GM20431 (cell line): Measurements from ENCODE around the gene FBXO3.
"Not testable (repeated sequence)": the region's sequence is repeated elsewhere in the genome, so short reads cannot be mapped to it uniquely, and the experiment has no call there.

Source experiments
- in situ Hi-C: fragments of 300-500 bp; cut with MseI, MboI; formaldehyde crosslinking; loops from one replicate; pipeline ENCODE4 v1.15.0; 2020; ENCODE audit warnings: low sequenced_read_pairs; ENCODE audit not compliant: unreplicated experiment

Gene FBXO3

DNA sequence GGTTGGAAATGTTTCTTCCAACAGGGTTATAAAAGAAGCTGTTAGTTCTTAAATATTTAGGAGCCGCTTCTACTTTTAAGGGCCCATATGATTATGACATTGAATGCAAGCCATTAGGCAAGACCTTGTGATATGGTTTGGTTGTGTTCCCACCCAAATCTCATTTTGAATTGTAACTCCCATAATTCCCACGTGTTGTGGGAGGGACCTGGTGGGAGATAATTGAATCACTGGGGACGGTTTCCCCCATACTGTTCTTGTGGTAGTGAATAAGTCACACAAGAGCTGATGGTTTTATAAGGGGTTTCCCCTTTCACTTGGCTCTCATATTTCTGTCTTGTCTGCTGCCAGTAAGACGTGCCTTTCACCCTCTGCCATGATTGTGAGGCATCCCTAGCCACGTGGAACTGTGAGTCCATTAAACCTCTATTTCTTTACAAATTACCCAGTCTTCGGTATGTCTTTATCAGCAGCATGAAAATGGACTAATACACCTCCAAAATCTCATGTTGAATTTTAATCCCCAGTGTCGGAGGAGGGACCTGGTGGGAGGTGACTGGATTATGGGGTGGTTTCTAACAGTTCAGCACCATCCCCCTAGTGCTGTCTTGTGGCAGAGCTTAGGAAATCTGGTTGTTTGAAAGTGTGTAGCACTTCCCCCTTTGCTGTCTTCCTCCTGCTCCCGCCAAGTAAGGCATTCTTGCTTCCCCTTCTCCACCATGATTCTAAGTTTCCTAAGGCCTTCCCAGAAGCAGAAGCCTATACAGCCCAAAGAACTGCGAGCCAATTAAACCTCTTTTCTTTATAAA is 42.4 kb downstream of the FBXO3 start:
- in situ Hi-C loops, result no loop called here

DNA sequence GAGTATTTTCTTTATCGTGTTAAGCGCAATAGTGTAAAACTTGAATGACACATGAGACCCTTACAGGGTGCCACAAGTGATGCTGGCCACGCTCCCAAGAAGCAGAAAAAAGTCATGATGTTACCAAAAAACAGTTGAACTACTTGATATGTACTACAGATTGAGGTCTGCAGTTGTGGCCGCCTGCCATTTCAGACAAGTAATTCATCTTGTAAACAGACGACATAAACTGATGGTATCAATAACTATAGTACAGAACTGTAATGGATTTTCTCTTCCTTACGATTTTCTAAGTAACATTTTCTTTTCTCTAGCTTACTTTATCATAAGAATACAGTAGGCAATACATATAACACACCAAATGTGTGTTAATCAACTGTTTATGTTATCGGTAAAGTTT is 43.6 kb downstream of the FBXO3 start:
- in situ Hi-C loops, result no loop called here

DNA sequence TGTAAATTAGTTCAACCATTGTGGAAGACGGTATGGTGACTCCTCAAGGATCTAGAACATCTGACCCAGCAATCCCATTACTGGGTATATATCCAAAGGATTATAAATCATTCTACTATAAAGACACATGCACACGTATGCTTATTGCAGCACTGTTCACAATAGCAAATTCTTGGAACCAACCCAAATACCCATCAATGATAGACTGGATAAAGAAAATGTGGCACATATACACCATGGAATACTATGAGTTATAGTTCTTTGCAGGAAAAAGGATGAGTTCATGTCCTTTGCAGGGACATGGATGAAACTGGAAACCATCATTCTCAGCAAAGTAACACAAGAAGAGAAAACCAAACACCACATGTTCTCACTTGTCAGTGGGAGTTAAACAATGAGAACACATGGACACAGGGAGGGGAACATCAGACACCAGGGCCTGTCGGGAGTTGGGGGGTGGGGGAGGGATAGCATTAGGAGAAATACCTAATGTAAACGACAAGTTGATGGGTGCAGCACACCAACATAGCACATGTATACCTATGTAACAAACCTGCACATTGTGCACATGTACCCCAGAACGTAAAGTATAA is 45.2 kb downstream of the FBXO3 start:
- in situ Hi-C loops, result not testable (repeated sequence)

DNA sequence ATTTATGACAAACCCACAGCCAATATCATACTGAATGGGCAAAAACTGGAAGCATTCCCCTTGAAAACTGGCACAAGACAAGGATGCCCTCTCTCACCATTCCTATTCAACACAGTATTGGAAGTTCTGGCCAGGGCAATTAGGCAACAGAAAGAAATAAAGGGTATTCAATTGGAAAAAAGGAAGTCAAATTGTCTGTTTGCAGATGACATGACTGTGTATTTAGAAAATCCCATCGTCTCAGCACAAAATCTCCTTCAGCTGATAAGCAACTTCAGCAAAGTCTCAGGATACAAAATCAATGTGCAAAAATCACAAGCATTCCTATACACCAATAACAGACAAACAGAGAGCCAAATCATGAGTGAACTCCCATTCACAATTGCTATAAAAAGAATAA is 46.8 kb downstream of the FBXO3 start:
- in situ Hi-C loops, result not testable (repeated sequence)

DNA sequence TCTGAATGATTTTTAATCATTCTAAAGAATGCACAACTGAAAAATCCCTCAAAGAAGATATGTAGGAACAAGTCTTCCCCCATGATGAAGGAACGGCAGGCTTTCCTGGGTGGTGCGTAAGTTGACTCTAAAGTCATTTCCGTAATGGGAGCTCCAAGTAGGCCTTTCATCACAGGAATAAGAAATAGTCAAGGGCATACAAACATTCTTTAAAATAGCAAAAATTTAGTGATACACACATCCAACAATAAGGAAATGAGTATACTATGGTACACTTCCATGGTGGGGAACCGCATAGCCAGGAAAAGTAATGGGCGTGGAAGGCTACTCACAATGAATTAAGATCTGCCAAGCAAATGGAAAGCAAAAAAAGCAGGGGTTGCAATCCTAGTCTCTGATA is 48.8 kb downstream of the FBXO3 start:
- in situ Hi-C loops, result no loop called here

DNA sequence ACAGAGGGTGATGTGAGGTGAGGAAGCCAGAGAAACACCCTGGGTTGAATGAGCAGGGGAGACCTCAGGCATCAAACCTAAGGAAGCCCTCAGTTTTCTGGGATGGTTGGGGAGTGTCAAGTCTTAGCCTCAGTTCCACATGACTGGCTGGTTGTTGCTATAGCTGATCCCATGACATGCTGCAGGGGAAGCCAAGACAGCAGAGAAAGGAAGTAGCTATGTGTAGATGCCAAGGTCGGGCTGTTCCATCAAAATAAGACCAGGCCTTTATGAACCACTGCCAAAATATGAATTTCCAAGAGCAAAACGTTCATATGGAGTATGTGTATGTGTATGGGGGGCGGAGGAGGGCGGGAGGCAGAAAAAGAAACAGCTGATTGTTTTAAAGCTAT is 49.7 kb downstream of the FBXO3 start:
- in situ Hi-C loops, result no loop called here

DNA sequence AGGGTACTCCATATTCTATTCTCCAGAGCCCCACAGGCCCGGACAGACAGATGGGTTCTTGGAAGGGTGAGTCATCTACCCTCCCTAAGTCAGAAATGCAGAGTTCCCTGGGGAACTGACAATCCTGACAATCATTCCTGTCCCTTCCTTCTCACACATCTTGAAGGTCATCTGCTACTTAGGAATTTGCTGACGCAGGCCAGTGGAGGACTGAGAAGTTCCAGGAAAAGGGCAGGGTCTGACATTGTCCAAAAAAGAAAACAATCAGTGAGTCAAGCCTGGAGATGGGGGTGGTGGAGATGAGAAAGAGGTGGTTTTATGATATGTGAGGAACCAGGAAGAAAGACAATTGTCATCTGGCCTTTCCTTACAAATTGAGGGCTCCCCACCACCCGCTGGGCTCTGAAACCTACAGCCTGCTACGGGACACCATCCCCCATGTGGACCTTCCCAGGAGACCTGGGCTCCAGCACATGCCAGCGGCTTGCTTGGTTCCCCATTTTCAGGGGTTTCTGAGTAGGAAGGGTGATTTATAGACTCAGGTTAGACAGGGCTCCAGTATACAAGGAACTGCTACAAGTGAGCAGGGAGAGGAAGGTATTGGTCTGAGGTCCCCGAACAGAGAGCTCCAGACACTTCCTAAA is 51.0 kb downstream of the FBXO3 start:
- in situ Hi-C loops, result no loop called here

DNA sequence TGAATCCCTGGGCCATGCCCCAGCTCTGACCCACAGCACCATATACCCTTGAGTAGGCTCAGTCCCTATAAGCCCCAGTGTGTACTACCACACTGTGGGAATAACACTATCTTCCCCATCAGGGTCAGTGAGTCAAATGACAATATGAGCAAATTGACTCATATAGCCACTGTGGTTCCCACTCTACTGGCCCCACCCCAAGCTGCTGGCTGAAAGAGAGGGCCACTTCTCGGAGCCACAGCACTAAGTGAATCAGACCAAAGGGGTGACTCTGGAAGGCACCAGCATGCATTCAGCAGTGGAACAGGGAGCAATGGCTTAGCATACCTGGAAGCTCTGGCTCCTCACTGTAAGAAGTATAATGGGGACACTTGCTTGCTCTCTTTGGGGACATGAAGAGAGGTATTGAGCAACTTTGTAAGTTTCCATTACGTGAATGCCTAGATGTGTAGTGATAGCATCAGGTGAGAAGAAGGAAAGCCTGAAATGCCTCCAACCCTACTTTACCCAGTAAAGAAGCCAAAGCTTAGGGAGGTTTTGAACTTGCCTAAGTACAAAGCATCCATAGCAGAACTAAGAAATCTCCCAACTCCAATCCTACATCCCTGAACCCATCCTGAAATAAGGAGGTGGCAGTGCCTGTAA is 51.6 kb downstream of the FBXO3 start:
- in situ Hi-C loops, result no loop called here

DNA sequence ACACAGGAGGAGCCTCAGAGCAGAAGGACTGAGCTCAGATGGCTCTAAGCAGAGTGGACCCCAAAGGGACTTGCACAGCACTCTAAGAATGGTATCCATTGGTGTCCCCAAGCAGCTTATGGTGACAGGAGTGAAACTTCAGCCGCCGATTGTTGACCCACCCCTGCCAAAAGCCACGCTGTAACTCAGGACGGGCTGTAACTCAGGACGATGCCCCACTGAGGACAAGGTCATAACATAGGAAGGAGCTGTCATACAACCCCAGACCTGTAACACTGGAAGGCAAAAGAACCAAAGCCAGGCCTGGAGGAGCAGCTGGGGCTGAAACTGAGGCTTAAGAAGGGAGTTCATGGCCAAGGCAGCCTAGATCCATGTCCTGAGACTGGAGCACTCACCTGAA is 52.3 kb downstream of the FBXO3 start:
- in situ Hi-C loops, result no loop called here

DNA sequence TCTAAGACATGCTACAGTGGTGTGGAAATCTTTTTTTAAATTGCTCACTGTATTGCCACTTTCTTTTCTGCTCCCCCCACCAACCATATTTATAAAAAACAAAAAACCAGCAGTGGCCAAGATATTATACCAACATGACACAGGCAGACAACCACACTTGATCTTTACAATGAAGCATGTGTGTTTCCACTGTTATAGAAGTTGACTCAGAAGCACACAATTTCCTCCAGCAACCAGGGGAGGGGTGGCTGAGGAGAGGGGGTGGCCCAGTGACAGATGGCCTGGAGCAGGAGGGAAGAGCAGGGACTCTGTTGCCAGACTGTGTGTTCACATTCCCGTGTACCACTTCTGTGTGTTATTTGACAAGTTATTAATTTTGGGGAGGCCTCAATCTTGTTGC is 52.9 kb downstream of the FBXO3 start:
- in situ Hi-C loops, result no loop called here

DNA sequence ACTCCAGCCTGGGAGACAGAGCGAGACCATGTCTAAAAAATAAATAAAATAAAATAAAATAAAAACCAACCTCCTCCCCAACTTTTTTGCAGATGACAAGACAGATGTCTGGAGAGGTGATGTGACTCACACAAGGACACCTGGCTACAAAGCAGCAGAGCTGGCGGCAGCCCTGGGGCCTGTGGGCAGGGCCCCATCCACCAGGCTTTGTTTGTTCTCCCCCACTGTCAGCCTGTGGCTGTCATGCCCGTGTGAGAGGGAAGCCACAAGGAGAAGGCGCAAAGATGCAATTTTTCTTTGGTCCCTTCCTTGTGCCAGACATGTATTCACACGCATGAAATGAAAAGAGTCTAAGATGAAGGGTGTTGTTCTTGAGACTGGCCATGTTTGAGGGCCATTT is 54.7 kb downstream of the FBXO3 start:
- in situ Hi-C loops, result no loop called here

DNA sequence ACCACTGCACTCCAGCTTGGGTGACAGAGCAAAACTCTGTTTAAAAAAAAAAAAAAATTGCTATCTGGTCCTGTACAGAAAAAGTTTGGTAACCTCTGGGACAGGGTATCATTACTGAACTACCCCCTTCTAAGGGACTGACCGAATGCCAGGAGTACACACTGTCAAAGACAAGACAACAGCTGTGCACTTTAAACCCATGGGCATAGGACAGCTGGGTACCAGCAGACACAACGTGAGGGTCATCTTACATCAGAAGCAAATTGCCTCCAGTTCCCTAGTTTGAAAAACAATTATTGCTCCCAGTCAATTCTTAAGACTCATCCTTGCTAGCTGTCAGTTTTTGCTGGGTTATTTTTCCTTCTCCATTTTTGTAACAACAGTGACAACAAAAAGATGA is 55.9 kb downstream of the FBXO3 start:
- in situ Hi-C loops, result no loop called here

DNA sequence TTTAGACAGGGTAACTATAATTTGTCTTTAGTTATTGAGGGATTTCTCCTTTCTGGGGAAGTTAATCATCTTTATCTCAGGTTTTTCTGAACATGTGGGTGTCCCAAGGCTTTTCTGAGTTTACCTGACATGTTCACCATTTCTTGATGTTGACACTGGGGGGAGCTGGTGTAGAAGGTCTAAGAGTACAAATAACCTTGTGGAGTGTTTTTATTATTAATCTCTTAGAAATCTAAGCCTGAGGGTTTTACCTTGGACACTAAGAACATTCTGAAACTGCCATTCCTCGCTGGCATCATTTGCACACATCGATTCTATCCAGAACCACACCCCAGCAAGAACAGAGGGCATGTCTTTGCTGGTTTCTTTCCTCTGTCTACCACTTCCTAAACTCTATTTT is 58.1 kb downstream of the FBXO3 start:
- in situ Hi-C loops, result no loop called here

DNA sequence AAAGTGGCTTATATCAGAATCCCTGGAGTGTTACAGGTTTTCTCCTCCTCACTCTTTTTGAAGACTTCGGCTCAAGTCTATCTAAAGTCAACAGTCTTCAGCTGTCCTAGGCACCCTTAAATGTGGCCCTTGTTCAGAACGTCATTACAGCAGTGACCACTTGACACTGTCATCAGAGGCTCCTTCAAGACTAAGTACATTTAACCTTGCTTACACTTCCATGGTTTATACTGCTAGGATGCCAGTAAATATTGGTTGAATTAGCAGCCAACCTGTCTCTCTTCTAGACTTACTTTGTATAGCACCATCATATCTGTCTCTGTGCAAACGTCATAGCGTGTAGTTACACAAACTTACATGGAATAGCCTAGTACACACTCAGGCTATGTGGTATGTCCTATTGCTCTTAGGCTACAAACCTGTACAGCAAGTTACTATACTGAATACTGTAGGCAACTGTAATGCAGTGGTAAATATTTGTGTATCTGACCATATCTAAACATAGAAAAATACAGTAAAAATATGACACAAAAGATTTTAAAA is 60.4 kb downstream of the FBXO3 start:
- in situ Hi-C loops, result no loop called here

DNA sequence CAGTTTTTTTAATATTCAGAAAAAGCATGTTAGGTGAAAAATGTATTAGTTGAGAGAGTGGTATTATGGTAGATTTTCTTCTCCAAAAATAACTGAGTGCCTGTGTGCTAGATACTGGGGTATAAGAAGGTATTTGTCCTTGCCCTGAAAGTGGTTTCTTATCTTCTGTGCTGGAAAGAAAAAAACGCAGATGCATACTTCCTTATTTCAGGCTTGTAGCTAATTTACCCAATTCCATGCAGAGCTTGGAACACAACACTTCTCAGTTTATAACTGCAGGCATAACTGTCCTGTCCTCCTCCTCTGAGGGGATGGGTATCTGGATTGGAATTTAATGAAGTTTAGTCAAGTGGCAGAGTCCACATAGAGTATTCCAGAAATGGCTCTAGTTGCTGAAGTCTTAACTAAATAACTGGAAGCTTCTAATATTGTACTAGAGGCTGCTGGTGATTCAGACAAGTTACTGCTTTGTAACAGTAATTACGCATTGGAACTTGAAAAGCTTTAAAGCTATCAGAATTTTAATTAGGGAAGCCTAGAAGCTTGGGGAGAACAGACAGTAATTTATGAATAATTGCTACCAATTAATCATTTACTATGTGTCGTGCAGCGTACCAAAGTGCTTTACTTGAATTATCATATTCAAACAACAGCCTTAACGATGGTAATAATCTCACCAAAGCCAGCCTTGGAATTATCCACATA is 61.0 kb downstream of the FBXO3 start:
- in situ Hi-C loops, result no loop called here

DNA sequence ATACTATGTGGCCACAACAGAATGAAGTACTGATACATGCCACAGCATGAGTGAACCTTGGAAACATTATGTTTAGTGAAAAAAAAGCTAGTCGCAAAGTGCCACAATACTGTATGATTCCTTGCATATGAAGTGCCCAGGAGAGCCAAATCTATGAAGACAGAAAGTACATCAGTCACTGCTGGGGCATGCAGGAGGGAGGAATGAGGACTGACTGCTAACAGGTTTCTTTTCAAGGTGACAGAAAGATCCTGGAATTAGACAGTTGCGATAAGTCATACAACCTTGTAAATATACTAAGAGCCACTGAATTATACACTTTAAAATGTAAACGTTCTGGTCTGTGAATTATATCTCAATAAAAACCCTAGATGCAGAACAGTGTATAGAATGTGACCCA is 61.9 kb downstream of the FBXO3 start:
- in situ Hi-C loops, result no loop called here

DNA sequence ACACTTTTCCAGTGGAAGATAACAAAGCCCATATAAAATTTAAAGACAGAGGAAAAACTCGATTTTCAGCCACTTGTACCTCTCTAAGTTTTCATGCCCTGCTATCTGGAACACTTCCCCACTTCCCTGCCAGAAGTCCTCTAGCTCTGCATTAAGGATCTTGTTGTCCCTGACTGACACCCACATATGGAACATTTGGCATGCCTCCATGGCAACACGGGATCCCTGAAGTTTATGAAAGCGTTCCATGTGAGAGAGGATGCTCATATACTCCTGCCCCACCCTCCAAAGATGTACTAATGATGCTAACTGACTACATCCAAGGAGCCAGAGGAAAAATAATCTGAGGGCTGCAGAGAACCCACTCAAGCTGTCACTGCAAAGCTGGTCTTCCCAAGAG is 64.9 kb downstream of the FBXO3 start:
- in situ Hi-C loops, result no loop called here

DNA sequence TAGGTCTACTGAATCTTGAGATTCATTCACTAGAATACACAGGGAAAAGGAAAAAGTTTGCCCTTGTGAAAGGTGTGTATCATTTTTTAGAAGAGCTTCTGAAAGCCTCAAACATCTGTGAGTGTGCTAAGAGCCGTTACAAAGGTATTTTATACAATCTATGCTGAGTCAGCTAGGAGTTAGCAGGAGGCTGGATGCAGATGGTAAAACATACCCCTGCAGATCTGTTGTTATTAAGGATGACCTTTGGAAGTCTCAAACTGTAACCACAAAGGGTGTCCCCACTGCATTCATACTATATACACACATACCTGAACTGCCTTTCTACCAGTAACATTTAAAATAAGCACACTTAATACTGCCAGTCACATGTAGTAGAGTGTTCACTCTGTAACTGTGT is 65.3 kb downstream of the FBXO3 start:
- in situ Hi-C loops, result no loop called here

DNA sequence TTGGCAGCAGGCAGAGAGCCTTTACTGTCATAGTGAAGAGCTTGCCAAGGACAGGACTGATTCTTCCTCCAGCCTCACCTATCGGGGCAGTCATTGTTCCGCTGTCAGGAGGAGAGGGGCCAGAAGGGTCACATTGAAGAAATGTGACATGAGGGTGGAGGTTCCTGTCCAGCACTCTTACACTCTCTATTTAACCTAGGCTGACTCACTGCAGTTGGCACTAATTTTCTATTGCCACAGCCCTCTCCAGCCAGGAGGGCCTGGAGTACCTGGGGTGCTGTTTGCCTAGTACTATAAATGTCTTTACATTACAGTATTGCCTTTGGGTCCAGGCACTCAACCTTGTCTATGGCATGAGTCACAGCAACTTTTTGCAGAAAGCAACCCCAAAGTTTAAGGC is 66.5 kb downstream of the FBXO3 start:
- in situ Hi-C loops, result not testable (repeated sequence)

DNA sequence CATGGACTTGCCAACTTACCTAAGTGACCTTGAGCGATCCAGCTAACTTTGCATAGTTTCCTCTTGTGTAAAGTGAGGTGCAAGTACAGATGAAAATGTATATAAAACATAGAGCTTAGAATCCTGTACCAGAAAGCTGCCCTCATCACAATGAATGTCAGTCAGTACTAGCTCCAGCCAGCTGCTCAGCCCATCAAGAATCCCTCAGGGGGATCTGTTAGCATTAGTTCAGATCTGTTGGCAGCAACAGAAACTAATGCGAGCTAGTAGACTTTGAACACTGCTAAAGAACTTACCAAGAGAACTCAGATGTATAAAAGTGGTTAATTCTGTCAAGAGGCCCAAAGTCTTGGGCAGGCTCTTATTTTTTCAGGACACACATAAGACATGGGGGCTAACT is 67.4 kb downstream of the FBXO3 start:
- in situ Hi-C loops, result no loop called here
